SK-N-SH (cell line): ENCODE measurements around the gene OGFOD3.
"Not testable (repeated sequence)": the region's sequence is repeated elsewhere in the genome, so short reads cannot be mapped to it uniquely, and the experiment has no call there.

Experiments used
- CHD2 ChIP-seq: fragments of 150-350 bp; IDR thresholded peaks from 2 replicates; pipeline ENCODE4 v1.6.1; 2018; ENCODE audit warnings: low read length; ENCODE audit not compliant: partially characterized antibody
- CTCF ChIP-seq: fragments of 200-600 bp; sonication (generic); IDR thresholded peaks from 2 replicates; pipeline ENCODE4 v1.6.1; 2017; ENCODE audit warnings: antibody characterized with exemption, mild to moderate bottlenecking, moderate library complexity
- ELF1 ChIP-seq: IDR thresholded peaks from 2 replicates; pipeline ENCODE4 v1.4.0; 2012
- EP300 ChIP-seq, 2 experiments: IDR thresholded peaks; 2 replicates each; pipeline versions ENCODE4 v1.4.0 to v1.6.1; 2012; ENCODE audit warnings: borderline replicate concordance in 1 of 2, low read depth in 1 of 2, low read length in 1 of 2
- EZH2phosphoT487 ChIP-seq: fragments of 200-600 bp; sonication (generic); IDR thresholded peaks from 2 replicates; pipeline ENCODE4 v1.6.1; 2017; ENCODE audit warnings: low read depth, mixed run types, mild to moderate bottlenecking, antibody characterized with exemption, moderate library complexity, borderline replicate concordance
- MXI1 ChIP-seq: IDR thresholded peaks from 2 replicates; pipeline ENCODE4 v1.6.1; 2012; ENCODE audit warnings: mild to moderate bottlenecking, low read depth, low read length, improper control_type of control experiment
- RAD21 ChIP-seq: IDR thresholded peaks from 2 replicates; pipeline ENCODE4 v1.6.1; 2012; ENCODE audit warnings: mild to moderate bottlenecking, low read length
- RCOR1 ChIP-seq: fragments of 150-350 bp; IDR thresholded peaks from 2 replicates; pipeline ENCODE4 v1.6.1; 2017; ENCODE audit warnings: antibody characterized with exemption, low read length
- RFX5 ChIP-seq: IDR thresholded peaks from 2 replicates; pipeline ENCODE4 v1.6.1; 2012; ENCODE audit warnings: mild to moderate bottlenecking, improper control_type of control experiment, low read length
- TAF1 ChIP-seq: IDR thresholded peaks from 2 replicates; pipeline ENCODE4 v1.6.1; 2012; ENCODE audit warnings: low read depth, mild to moderate bottlenecking, low read length, moderate library complexity, borderline replicate concordance
- USF1 ChIP-seq: IDR thresholded peaks from 2 replicates; pipeline ENCODE4 v1.4.0; 2012; ENCODE audit warnings: low read depth, borderline replicate concordance
- TF ChIP-seq, protein P1 (sequence below): IDR thresholded peaks from 2 replicates; pipeline ENCODE4 v1.4.0; 2012; ENCODE audit warnings: low read depth
- TF ChIP-seq, protein P2 (sequence below): IDR thresholded peaks from 2 replicates; pipeline ENCODE4 v1.6.1; 2012; ENCODE audit warnings: mild to moderate bottlenecking, low read depth, low read length, moderate library complexity

GRCh38 chr17:82373072-82373452 is 45.3 kb downstream of the OGFOD3 start:
- TF ChIP-seq CTCF; EP300 (IDR thresholded peaks at IDR 0.05; ENCODE audit: borderline replicate concordance in 1 of 2, low read depth in 1 of 2, low read length in 1 of 2); EZH2phosphoT487; RFX5; USF1; TAF1; RAD21; CHD2; MXI1; ELF1; RCOR1: not testable (repeated sequence)
- TF ChIP-seq, protein P1, sequence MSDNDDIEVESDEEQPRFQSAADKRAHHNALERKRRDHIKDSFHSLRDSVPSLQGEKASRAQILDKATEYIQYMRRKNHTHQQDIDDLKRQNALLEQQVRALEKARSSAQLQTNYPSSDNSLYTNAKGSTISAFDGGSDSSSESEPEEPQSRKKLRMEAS: not testable (repeated sequence)
- TF ChIP-seq, protein P2, sequence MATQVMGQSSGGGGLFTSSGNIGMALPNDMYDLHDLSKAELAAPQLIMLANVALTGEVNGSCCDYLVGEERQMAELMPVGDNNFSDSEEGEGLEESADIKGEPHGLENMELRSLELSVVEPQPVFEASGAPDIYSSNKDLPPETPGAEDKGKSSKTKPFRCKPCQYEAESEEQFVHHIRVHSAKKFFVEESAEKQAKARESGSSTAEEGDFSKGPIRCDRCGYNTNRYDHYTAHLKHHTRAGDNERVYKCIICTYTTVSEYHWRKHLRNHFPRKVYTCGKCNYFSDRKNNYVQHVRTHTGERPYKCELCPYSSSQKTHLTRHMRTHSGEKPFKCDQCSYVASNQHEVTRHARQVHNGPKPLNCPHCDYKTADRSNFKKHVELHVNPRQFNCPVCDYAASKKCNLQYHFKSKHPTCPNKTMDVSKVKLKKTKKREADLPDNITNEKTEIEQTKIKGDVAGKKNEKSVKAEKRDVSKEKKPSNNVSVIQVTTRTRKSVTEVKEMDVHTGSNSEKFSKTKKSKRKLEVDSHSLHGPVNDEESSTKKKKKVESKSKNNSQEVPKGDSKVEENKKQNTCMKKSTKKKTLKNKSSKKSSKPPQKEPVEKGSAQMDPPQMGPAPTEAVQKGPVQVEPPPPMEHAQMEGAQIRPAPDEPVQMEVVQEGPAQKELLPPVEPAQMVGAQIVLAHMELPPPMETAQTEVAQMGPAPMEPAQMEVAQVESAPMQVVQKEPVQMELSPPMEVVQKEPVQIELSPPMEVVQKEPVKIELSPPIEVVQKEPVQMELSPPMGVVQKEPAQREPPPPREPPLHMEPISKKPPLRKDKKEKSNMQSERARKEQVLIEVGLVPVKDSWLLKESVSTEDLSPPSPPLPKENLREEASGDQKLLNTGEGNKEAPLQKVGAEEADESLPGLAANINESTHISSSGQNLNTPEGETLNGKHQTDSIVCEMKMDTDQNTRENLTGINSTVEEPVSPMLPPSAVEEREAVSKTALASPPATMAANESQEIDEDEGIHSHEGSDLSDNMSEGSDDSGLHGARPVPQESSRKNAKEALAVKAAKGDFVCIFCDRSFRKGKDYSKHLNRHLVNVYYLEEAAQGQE: not testable (repeated sequence)
